HAP-1 (cell line): ENCODE results near the gene DIRAS1.

Source experiments
- DNase-seq, 2 experiments: peaks; one replicate each; pipeline ENCODE4 v3.0.0-alpha.2; 2016 to 2020; ENCODE audit warnings: low spot score in 2 of 2
- H3K27me3 ChIP-seq: fragments of 250-450 bp; sonication (Bioruptor Pico); 2 replicates; pipeline ENCODE4 v1.5.1; 2020; ENCODE audit warnings: low read depth, mild to moderate bottlenecking, moderate library complexity
- H3K36me3 ChIP-seq: fragments of 250-450 bp; sonication (Bioruptor Pico); replicated peaks from 2 replicates; pipeline ENCODE4 v1.5.1; 2020; ENCODE audit warnings: mild to moderate bottlenecking
- H3K4me1 ChIP-seq: fragments of 250-450 bp; sonication (Bioruptor Pico); 2 replicates; pipeline ENCODE4 v1.5.1; 2020; ENCODE audit warnings: mild to moderate bottlenecking
- H3K4me3 ChIP-seq: fragments of 250-450 bp; sonication (Bioruptor Pico); 2 replicates; pipeline ENCODE4 v1.5.1; 2020; ENCODE audit warnings: mild to moderate bottlenecking, moderate library complexity
- H3K9me3 ChIP-seq: fragments of 250-450 bp; sonication (Bioruptor Pico); 2 replicates; pipeline ENCODE4 v1.5.1; 2020; ENCODE audit warnings: mild to moderate bottlenecking, moderate library complexity
- in situ Hi-C: fragments of 300-500 bp; cut with MboI; formaldehyde crosslinking; loops from 3 replicates; pipeline ENCODE4 v1.14.3; 2020; ENCODE audit warnings: low sequenced_read_pairs, inconsistent platforms, mixed read lengths

Gene DIRAS1, protein sequence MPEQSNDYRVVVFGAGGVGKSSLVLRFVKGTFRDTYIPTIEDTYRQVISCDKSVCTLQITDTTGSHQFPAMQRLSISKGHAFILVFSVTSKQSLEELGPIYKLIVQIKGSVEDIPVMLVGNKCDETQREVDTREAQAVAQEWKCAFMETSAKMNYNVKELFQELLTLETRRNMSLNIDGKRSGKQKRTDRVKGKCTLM

DNA sequence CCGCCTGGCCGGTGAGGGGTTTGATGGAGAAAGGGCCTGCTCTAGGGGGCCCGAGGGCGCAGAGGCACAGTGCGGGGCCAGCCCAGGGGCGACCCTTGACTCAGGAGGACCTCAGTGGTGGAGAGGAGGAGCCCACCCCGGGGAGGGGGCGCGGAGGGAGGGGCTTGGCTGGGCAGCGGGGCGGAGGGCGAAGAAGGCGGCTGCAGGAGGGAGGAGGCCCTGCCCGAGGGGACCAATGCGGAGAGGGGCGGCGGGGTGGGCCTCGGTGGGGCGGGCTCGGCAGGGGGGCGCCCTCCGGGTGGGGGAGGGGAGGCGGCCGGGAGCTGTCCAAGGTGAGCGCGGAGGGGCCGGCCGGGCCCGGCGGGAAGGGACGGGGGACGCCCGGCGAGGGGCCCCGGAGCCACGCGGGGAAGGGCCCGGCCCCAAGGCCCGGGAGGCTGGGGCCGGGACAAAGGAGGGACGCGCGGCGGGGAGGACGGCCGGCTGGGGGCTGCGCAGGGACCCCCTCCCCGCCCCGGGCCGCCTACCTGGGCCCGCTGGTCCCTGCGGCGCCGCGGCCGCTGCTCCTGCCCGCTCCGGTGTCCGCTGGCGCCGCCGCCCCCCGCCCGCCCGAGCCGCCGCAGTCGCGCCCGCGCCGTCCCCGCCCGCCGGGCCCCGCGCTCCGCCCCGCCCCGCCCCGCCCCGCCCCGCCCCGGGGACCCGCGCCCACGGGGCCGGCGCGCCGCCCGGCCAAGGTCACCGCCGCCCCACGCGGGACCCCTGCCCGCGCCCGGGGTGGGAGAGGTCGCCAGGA is at the start of gene DIRAS1:
Gene DIRAS1, minus strand, starts transcription at position 596 of the 793 bp plus-strand sequence. CDS start 3,566 bp downstream, outside the sequence.
- no peaks in the 10 kb centered on the region for H3K36me3 ChIP-seq
- 0 out of 2 replicates have a peak, but pooled peaks cover 2% of the 10 kb centered on the region for H3K27me3 ChIP-seq
- no peaks in the 10 kb centered on the region for H3K9me3 ChIP-seq
- H3K4me3 ChIP-seq = peak within 1 kb of the TSS; percentile 43
- DNase-seq = peak in 1 of 2 experiments; percentile 53
- H3K4me1 ChIP-seq = no peaks in the 10 kb centered on the region; the same call in 1 of the 2 replicates
- in situ Hi-C loops = no loop called here

DNA sequence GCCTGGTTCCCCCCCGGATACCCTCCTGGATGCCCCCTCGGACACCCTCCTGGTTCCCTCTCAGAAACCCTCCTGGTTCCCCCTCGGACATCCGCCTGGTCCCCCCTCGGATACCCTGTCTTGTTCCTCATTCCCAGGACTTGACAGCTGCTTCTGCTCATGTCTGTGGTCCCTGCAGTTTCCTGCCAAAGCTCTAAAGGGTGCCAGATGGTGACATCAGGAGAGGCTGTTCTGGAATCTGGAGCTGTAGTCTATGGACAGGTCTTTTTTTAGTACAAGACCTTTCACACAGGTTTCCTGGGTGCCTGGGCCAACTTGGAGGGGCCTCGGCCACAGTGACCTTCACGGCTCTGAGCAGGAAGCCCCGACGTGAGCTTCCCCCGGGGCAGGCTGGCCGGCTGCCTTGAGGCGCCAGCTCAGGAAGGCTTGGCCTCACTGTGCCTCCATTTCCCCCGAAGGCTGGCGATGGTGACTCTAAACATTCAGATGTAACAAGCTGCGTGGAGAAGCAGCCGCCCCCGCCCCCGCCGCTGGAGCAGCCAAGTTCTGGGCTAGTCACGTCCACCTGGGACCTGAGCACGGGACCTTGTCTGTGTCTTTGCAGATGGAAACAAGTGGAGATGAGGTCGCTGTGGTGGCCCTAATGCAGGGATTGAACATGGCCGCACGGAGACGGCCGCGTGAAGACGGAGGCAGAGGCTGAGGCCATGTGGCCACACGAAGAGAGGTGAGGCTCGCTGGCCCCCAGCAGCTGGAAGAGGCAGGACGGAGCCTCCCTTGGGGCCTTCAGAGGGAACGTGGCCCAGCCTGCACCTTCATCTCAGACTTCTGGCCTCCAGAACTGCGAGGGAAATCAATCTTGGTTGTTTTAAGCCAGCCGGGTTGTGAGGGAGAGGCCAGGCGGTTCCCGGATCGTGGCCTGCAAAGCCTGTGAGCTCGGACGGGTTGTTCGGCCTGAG is 49.2 kb upstream of the DIRAS1 start:
- Histone ChIP-seq H3K9me3 (no peaks in the 10 kb centered on the region), H3K4me1 (no peaks in the 10 kb centered on the region), H3K4me3 (no peak overlapping the region), H3K27me3 (no peaks in the 10 kb centered on the region), H3K36me3 (peaks cover 43% of the 10 kb centered on the region)
- DNase-seq = no peak
- in situ Hi-C loops = no loop called here

DNA sequence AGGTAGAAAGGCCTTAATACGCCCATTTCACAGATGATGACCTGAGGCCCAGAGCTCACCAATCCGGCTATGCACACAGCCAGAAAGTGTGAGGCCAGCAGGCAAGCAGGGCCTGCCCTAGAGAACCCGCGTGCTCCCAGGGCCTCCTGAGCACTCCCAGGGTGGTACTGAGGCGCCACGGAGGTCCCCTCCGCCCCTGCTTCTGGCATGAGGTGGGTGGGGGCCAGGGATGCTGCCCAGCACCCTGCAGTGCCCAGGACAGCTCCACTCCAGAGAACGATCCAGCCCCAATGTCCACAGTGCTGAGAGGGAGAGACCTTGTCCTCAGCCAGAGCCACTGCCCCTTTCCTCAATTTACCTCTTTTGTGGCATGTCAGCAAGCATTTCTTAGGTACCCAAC is 48.0 kb upstream of the DIRAS1 start:
- Histone ChIP-seq H3K27me3 (no peaks in the 10 kb centered on the region), H3K4me1 (no peaks in the 10 kb centered on the region), H3K36me3 (peaks cover 53% of the 10 kb centered on the region), H3K9me3 (no peaks in the 10 kb centered on the region), H3K4me3 (no peak overlapping the region)
- in situ Hi-C loops = no loop called here
- DNase-seq = no peak

DNA sequence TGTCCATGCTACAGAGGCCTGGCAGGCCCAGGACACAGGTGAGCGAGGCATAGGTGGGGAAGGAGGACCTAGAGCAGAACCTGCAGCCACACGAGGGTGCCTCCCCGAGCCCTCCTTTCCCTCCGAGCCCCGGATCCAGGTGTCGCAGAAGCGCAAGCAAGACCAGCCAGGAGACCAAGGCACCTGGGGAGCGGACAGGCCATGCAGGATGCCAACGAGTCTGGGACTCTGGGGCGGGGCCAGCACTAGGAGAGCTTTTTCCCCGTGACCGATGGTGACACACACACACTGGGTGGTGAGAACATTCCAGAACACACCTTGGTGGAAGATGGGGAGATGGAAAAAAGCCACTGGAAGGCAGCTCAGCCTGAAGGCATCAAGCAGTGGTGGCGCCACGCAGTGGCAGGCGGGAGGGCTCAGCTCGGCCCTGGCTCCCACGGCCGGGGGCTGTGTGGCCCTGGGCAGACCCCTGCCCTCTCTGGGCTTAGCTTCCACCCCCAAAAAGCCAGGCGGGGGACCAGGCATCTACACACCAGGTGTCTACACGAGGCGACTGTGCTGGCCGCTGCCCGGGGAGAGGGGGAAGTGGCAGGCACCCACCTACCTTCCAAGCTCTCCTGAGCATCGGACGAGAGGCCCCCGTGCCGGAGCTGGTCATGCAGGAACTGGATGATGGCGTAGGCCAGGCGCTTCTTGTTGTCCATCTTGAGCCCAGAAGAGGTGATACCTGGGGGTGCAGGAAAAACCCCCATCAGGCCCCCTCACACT is 47.4 kb upstream of the DIRAS1 start:
- H3K4me1 ChIP-seq = no peaks in the 10 kb centered on the region
- in situ Hi-C loops = no loop called here
- H3K4me3 ChIP-seq = no peak overlapping the region
- H3K27me3 ChIP-seq = no peaks in the 10 kb centered on the region
- no peaks in the 10 kb centered on the region for H3K9me3 ChIP-seq
- peaks cover 60% of the 10 kb centered on the region for H3K36me3 ChIP-seq
- no peak for DNase-seq

DNA sequence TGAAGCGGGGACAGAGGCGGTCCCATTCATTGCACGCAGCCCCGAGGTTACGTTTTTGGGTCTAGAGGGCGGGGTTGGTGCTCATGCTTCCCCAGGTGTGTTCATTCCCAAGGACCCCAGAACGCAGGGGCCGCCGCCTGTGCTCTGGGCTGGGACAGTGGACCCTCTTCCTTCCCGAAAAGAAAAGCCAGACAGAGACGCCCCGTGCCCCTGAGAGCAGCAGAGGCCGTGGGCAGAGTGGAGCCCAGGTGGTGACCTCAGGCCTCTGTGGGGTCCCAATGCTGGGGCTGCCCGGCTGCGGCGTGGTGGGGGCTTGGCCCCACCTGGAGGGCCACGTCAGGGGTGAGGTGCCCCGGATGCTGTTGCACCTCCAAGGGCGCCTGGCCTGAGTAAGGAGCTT is 46.5 kb upstream of the DIRAS1 start:
- in situ Hi-C loops = no loop called here
- peaks cover 67% of the 10 kb centered on the region for H3K36me3 ChIP-seq
- H3K4me3 ChIP-seq = no peak overlapping the region
- no peak for DNase-seq
- H3K9me3 ChIP-seq = no peaks in the 10 kb centered on the region
- no peaks in the 10 kb centered on the region for H3K4me1 ChIP-seq
- H3K27me3 ChIP-seq = no peaks in the 10 kb centered on the region

DNA sequence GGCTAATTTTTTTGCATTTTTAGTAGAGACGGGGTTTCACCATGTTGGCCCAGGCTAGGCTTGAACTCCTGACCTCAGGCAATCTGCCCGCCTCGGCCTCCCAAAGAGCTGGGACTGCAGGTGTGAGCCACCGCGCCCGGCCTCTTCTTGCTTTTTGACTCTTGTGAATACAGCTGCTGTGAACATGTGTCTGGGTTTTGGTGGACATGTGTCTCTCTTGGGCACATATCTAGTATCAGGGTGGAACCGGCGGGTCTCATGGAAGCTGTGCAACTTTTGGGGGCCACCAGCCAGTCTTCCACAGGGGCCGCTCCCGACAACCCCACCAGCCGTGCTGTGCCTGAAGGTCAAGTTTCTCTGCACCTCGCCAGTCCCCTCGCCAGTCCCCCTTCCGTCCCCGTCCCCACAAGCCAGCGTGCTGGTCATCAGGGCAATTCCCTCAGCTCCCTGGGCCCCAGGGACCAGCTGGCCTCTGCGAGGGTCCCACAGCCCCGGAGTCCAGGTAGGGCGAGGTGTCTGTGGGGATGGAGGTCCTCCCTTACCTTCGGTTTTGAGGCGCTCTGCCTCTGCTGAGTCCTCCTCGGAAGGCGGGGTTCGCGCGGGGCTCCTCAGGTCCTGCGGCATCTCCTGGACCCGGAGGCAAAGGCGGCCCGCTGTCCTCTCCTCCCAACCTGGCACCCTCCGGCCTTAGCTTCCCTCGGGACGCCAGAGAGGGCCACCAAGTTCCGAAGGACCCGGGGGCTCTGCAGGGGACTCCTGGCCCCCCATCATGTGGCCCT is 45.6 kb upstream of the DIRAS1 start:
- Histone ChIP-seq H3K9me3 (no peaks in the 10 kb centered on the region), H3K36me3 (peaks cover 67% of the 10 kb centered on the region), H3K4me1 (no peaks in the 10 kb centered on the region), H3K27me3 (no peaks in the 10 kb centered on the region), H3K4me3 (no peak overlapping the region)
- in situ Hi-C loops = no loop called here
- no peak for DNase-seq

DNA sequence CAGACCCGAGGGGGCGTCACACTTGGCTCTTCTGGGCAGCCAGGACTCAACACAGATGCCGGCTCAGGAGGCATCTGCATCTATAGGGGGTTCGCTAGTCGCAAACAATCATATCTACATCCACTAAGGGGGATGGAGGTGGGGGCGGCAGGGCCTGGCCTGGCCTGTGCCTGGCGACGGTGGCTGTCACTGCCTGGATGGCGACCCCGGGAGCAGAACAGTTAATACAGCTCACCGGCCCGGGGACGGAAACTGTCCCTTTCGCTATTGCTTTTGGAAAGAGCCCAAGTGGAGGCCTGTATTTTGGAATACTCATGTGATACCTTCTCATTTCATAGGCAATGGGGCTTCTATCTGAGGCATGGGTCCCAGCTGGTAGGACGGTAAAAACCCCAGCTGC is 44.2 kb upstream of the DIRAS1 start:
- Histone ChIP-seq H3K36me3 (peaks cover 65% of the 10 kb centered on the region), H3K4me1 (no peaks in the 10 kb centered on the region), H3K9me3 (no peaks in the 10 kb centered on the region), H3K27me3 (no peaks in the 10 kb centered on the region), H3K4me3 (no peak overlapping the region)
- in situ Hi-C loops = no loop called here
- DNase-seq = no peak

DNA sequence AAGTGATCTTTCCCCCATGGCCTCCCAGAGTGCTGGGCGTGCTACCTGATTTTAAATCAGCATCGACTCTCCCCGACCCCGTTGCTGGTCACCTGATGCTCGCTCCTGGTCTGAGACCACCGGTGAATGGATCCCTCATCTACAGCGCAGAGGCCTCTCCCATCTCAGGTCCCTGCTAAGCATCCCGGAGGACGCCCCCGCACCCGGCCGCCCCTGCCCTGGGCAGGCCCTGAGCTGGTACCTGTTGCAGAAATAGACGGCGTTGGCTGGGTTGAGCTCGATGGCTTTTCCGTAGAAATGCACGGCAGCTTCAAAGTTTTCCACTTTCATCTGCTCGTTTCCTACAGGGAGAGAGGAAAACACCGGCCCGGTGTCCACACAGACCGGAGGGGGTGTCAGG is 43.8 kb upstream of the DIRAS1 start:
- Histone ChIP-seq H3K4me3 (no peak overlapping the region), H3K9me3 (no peaks in the 10 kb centered on the region), H3K36me3 (peaks cover 66% of the 10 kb centered on the region), H3K27me3 (no peaks in the 10 kb centered on the region), H3K4me1 (no peaks in the 10 kb centered on the region)
- in situ Hi-C loops = no loop called here
- no peak for DNase-seq

DNA sequence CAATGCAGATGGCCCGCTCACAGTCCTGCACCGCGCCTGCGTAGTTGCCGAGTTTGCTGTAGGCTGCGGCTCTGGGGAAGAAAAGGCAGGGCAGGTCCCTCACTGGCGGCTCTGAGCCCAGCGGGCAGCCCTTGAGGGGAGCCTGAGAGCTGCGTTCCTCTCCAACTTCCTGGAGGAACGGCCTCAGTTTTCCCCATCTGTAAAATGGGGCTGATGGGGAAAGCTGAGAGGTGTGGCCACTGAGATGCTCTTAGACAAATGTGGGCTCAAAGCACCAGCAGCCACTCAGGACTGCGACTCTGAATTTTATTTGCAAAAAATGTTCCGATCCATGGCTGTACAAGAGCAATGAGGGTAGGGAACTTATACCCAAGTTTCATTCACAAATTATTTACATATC is 42.5 kb upstream of the DIRAS1 start:
- no peak for DNase-seq
- no peaks in the 10 kb centered on the region for H3K4me1 ChIP-seq
- H3K27me3 ChIP-seq = no peaks in the 10 kb centered on the region
- peaks cover 73% of the 10 kb centered on the region for H3K36me3 ChIP-seq
- no peaks in the 10 kb centered on the region for H3K9me3 ChIP-seq
- in situ Hi-C loops = no loop called here
- no peak overlapping the region for H3K4me3 ChIP-seq

DNA sequence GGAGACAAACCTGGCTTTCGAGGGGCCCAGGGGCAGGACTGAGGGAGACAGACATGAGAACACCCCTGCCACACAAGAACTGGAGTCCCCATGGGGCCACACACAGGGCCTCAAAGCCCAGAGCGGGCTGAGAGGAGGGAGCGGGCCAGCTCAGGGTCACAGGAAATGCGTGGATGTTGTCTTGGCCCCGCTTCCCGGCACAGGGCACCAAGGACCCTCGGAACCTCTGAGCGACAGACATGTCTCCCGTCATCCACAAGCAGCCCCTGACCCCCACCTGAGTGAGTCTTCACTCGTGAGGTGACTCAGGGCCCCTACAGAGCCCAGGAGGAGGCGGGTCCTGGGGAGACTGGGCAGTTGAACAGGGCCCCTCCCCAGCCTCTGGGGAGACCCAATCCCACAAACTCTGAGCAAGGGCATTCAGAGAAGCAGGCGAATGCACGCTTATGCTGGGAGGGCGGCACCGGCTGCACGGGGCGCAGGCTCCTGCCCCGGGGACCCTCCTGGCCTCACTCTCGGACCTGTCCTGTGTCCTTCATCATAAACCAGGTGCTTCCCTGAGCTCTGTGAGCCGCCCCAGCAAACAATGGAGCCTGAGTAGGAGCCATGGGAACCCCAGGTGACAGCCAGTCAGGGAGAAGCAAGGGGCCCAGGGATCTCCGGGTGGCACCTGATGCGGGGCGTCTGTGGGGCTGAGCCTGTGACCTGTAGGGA is 41.8 kb upstream of the DIRAS1 start:
- Histone ChIP-seq H3K4me3 (no peak overlapping the region), H3K36me3 (peaks cover 73% of the 10 kb centered on the region), H3K27me3 (no peaks in the 10 kb centered on the region), H3K4me1 (no peaks in the 10 kb centered on the region), H3K9me3 (no peaks in the 10 kb centered on the region)
- no peak for DNase-seq
- in situ Hi-C loops = no loop called here

DNA sequence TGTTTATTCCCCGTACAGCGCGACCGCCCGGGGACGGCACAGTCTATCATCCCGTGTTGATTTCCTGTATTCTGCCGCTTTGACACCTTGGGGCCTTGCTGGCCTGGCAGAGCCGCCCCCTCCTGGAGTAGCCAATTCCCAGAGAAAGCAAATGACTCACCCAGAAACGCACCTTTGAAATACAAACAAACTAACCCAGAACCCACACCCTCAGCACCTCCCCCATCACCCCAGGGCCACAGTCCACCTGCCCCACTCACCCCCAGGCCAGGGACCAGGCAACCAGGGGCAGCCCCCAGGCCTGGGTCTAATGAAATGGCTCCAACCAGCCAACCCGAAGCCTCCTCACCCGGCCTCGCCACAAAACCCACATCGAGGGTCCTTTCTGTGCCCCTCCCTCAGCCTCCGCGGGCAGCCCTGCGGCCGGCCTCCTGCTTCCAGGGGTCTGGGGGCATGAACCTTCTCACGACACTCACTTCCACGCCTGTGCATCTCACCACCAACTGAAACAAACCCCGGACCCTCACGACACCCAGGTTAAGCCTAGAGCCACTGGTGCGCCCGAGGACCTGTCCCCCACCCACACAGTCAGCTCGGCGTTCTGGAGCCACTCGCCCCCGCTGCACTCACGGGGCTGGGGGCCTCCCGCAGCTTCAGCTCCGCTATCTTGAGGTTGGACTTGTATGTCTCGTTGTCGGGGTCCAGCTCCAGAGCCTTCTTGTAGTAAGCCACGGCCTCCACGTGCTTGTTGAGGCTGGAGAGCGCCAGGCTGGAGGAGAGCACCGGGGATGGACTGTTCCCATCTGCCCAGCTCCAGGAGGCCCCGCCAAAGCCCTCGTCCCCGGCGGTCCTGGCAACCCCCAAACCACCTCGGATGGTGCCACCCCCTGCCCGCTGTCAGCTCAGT is 41.0 kb upstream of the DIRAS1 start:
- Histone ChIP-seq H3K4me3 (no peak overlapping the region), H3K4me1 (no peaks in the 10 kb centered on the region), H3K27me3 (no peaks in the 10 kb centered on the region), H3K36me3 (peaks cover 72% of the 10 kb centered on the region), H3K9me3 (no peaks in the 10 kb centered on the region)
- in situ Hi-C loops = no loop called here
- DNase-seq = no peak
